GM21576 (cell line): ENCODE measurements around the gene BTN1A1.

Experiments
- ATAC-seq: cut with Tn5 transposase; IDR thresholded peaks from one replicate; pipeline ENCODE4 v1.9.1; 2021; ENCODE audit warnings: mild to moderate bottlenecking, moderate library complexity; ENCODE audit not compliant: unreplicated experiment

BTN1A1 gene

GRCh38 chr6:26556263-26557070 lies 56.4 kb downstream of the BTN1A1 start:
- no peak for ATAC-seq
